ENCODE data around the gene IGF1.

The IGF1 gene

DNA sequence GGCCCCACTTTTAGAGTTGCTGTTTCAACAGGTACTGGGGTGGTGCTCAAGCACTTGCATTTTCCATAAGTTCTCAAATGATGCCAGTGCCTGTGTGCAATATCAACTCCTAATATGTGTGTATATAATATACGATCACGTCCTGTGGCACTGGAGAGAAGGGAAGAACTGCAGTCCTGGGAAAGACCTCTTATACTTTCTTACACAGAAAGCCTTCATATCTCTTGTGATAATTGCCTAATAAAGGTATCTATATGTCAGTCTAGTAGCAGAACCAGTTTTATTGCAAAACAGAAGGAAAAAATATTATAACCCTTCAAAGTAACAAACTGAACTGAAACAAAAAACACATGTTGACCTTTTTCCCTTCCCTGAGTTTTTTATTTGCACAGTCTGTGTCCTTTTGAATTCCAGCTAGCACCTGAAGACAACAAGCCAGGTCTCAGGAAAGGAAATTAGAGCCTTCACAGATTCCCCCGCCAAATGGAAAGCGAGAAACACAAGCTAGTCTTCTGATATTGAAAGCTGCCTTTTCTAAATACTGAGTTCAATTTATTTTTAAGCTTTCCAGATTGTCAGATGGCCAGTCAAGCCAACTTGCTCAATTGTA is 44.4 kb downstream of the IGF1 start:
- Histone ChIP-seq H3K27me3 (no peaks in the 10 kb centered on the region), H3K4me3 (no peak overlapping the region), H3K36me3 (no peaks in the 10 kb centered on the region), H3K27ac (no peak overlapping the region), H3K4me1 (peaks cover 0 to 5% (median 0%) of the 10 kb centered on the region in 4 donors), H3K9me3 (no peaks in the 10 kb centered on the region)
- no peak for DNase-seq
- TF ChIP-seq, protein P1, sequence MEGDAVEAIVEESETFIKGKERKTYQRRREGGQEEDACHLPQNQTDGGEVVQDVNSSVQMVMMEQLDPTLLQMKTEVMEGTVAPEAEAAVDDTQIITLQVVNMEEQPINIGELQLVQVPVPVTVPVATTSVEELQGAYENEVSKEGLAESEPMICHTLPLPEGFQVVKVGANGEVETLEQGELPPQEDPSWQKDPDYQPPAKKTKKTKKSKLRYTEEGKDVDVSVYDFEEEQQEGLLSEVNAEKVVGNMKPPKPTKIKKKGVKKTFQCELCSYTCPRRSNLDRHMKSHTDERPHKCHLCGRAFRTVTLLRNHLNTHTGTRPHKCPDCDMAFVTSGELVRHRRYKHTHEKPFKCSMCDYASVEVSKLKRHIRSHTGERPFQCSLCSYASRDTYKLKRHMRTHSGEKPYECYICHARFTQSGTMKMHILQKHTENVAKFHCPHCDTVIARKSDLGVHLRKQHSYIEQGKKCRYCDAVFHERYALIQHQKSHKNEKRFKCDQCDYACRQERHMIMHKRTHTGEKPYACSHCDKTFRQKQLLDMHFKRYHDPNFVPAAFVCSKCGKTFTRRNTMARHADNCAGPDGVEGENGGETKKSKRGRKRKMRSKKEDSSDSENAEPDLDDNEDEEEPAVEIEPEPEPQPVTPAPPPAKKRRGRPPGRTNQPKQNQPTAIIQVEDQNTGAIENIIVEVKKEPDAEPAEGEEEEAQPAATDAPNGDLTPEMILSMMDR (IDR thresholded peaks at IDR 0.05): no peak
- intact Hi-C loops (cut with DNase I; ENCODE audit: low total_unique reads): no loop called here

- no peak overlapping the region for H3K27ac ChIP-seq
- TF ChIP-seq, protein P1 (IDR thresholded peaks at IDR 0.05): no peak
- DNase-seq: no peak
- H3K36me3 ChIP-seq: no peaks in the 10 kb centered on the region
- H3K4me3 ChIP-seq: no peak overlapping the region
- no peaks in the 10 kb centered on the region for H3K9me3 ChIP-seq
- H3K4me1 ChIP-seq: peaks cover 0 to 5% (median 0%) of the 10 kb centered on the region in 4 donors
- intact Hi-C loops (cut with DNase I; ENCODE audit: low total_unique reads): no loop called here
- H3K27me3 ChIP-seq: no peaks in the 10 kb centered on the region
Measured at GRCh38 chr12:102433304-102433703, 47.1 kb downstream of the IGF1 start.

DNA sequence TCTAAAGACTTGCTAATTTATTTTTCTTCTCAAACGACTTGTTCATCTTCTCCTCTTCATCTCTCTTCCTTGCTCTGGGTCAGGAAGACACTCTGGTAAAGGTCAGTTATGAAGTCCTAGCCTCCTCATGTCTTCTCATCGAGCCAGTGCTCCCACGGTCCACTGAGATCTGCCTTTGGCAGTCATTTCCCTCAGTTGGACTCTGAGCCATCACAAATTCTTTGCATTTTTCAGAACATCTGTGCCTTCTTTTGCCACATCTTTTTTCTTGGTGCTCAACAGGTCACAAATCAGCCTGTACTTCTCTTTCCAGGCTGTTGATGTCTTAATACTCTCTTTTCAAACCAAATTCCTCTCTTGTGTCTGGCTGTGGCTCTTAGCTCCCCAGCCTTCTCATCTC is 49.7 kb downstream of the IGF1 start:
- DNase-seq: no peak
- H3K9me3 ChIP-seq: no peaks in the 10 kb centered on the region
- H3K27me3 ChIP-seq: no peaks in the 10 kb centered on the region
- H3K4me3 ChIP-seq: no peak overlapping the region
- H3K36me3 ChIP-seq: no peaks in the 10 kb centered on the region
- TF ChIP-seq, protein P1 (IDR thresholded peaks at IDR 0.05): no peak
- intact Hi-C loops (cut with DNase I; ENCODE audit: low total_unique reads): no loop called here
- H3K27ac ChIP-seq: no peak overlapping the region
- H3K4me1 ChIP-seq: peaks cover 0 to 21% (median 11%) of the 10 kb centered on the region in 4 donors

DNA sequence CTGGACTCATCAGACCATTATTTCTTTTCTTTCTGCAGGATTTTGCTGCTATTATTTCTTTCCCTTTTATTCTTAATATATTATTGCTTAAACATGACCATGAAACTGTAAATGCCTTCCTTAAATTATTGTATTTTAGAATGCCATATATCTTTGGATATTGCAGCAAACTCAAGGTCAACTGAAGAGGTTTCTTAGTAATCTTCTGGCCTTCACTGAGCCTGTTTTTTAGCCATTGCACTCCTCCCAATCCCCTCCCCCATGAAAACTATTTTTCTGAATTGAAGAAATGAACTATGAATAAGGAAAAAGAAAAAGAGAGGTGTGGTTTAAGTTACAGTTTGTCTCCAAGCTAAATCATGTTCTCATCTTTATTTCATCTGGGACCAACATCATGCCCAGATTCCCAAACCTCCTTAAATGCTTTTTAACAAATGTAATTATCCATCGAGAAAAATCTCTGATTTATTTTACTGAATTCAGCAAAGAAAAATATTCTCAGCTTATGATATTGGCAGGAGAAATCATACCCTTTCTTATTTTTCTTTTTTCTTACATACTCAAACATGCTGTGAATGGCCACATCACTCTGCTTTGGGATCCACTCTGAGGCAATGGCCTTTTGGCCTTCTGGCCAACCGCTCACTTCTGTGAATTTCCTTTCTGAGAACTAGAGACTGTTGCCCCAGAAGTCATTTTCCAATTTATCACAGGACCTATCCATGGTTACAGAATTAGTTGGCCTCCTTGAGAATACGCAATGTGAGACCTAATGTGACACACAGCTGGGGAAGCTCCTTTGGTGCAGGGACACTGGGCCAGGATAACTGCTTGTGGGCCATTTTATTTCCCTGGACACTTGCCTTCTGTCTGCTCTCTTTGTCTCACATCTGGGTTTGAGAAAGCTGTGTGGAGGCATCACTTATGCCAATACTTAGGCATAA is 50.9 kb downstream of the IGF1 start:
- Histone ChIP-seq H3K4me1 (peaks cover 0 to 21% (median 11%) of the 10 kb centered on the region in 4 donors), H3K27ac (peak overlapping the region in 1 of 2 donors; percentile 9), H3K27me3 (no peaks in the 10 kb centered on the region), H3K9me3 (no peaks in the 10 kb centered on the region), H3K36me3 (no peaks in the 10 kb centered on the region), H3K4me3 (no peak overlapping the region)
- intact Hi-C loops (cut with DNase I; ENCODE audit: low total_unique reads): no loop called here
- peak in 1 of 2 donors; percentile 46 for DNase-seq
- TF ChIP-seq, protein P1 (IDR thresholded peaks at IDR 0.05): no peak

GRCh38 chr12:102427543-102427941 is 52.8 kb downstream of the IGF1 start:
- intact Hi-C loops (cut with DNase I; ENCODE audit: low total_unique reads): no loop called here
- DNase-seq: no peak
- H3K9me3 ChIP-seq: no peaks in the 10 kb centered on the region

More at GRCh38 chr12:102427543-102427941, 52.8 kb downstream of the IGF1 start:
- Histone ChIP-seq H3K36me3 (no peaks in the 10 kb centered on the region), H3K27me3 (no peaks in the 10 kb centered on the region), H3K4me3 (no peak overlapping the region), H3K4me1 (peaks cover 0 to 16% (median 11%) of the 10 kb centered on the region in 4 donors), H3K27ac (peak overlapping the region; percentile 57 to 67)
- TF ChIP-seq, protein P1 (IDR thresholded peaks at IDR 0.05): no peak

Measured in tibial artery (tissue), 4 donors.